ENCODE data around the gene AMH. TPM values are rescaled to one million over a fixed set of nuclear protein-coding genes. Genes with fewer than 3 reads are reported as not detected.

The AMH gene
- 16.8 and 19.0 TPM in 2 replicates for total RNA-seq (2014; rRNA removed; shearing (Covaris generic))

GRCh38 chr19:2249010-2249866 is at the start of gene AMH:
Gene AMH (plus strand): TSS chr19:2249323. CDS start chr19:2249333, 10 bp downstream.

GRCh38 chr19:2236314-2237050 is 12.6 kb upstream of the AMH start, which contains the start of the genes PLEKHJ1 and SF3A2:
Gene PLEKHJ1 (minus strand): TSS chr19:2236329. CDS start chr19:2236248, 81 bp downstream.
Gene SF3A2 (plus strand): TSS chr19:2236824. CDS start chr19:2243419, 6,595 bp downstream.

GRCh38 chr19:2255982-2256685 is 7.0 kb downstream of the AMH start, which contains the start of gene JSRP1:
Gene JSRP1 (minus strand): TSS chr19:2256417. CDS start chr19:2255314, 1,103 bp downstream.

GRCh38 chr19:2282062-2282861 is 33.1 kb downstream of the AMH start, which contains the start of gene PEAK3:
Gene PEAK3 (minus strand): TSS chr19:2282175. CDS start chr19:2280931, 1,244 bp downstream.

Small RNA genes lying within 50 kb of the gene (small RNA-seq; reads per million reads assigned to genes)
- not detected for gene MIR1227

Other genes starting within 250 kb of the AMH start
- gene BTBD2, start 233.6 kb upstream of the AMH start, total RNA-seq (2014; rRNA removed; shearing (Covaris generic)) = 39.4 and 44.9 TPM in 2 replicates
- 70.0 and 70.3 TPM in 2 replicates for gene MKNK2, start 198.1 kb upstream of the AMH start, total RNA-seq (2014; rRNA removed; shearing (Covaris generic))
- gene MOB3A, start 153.0 kb upstream of the AMH start, total RNA-seq (2014; rRNA removed; shearing (Covaris generic)) = 8.4 and 10.2 TPM in 2 replicates
- 3.6 and 6.2 TPM in 2 replicates for gene IZUMO4, start 152.4 kb upstream of the AMH start, total RNA-seq (2014; rRNA removed; shearing (Covaris generic))
- 72.0 and 80.1 TPM in 2 replicates for gene AP3D1, start 97.8 kb upstream of the AMH start, total RNA-seq (2014; rRNA removed; shearing (Covaris generic))
- 10.8 and 12.2 TPM in 2 replicates for gene DOT1L, start 85.4 kb upstream of the AMH start, total RNA-seq (2014; rRNA removed; shearing (Covaris generic))
- gene PLEKHJ1, start 13.0 kb upstream of the AMH start, total RNA-seq (2014; rRNA removed; shearing (Covaris generic)) = 54.7 and 60.4 TPM in 2 replicates
- gene SF3A2, start 12.5 kb upstream of the AMH start, total RNA-seq (2014; rRNA removed; shearing (Covaris generic)) = 89.5 and 90.3 TPM in 2 replicates
- not detected in 2 replicates for gene JSRP1, start 7.1 kb downstream of the AMH start, total RNA-seq (2014; rRNA removed; shearing (Covaris generic))
- not detected in 2 replicates for gene PEAK3, start 32.9 kb downstream of the AMH start, total RNA-seq (2014; rRNA removed; shearing (Covaris generic))
- gene LINGO3, start 58.8 kb downstream of the AMH start, total RNA-seq (2014; rRNA removed; shearing (Covaris generic)) = 0.19 and 0.23 TPM in 2 replicates
- 140 and 142 TPM in 2 replicates for gene LSM7, start 79.3 kb downstream of the AMH start, total RNA-seq (2014; rRNA removed; shearing (Covaris generic))
- 25.2 and 37.1 TPM in 2 replicates for gene SPPL2B, start 79.4 kb downstream of the AMH start, total RNA-seq (2014; rRNA removed; shearing (Covaris generic))
- 0.57 TPM in 1 of 2 replicates, not detected in the other for gene TMPRSS9, start 110.9 kb downstream of the AMH start, total RNA-seq (2014; rRNA removed; shearing (Covaris generic))
- 61.7 and 62.8 TPM in 2 replicates for gene TIMM13, start 178.3 kb downstream of the AMH start, total RNA-seq (2014; rRNA removed; shearing (Covaris generic))
- 123 and 130 TPM in 2 replicates for gene LMNB2, start 207.6 kb downstream of the AMH start, total RNA-seq (2014; rRNA removed; shearing (Covaris generic))
- gene GADD45B, start 226.8 kb downstream of the AMH start, total RNA-seq (2014; rRNA removed; shearing (Covaris generic)) = 31.8 and 35.6 TPM in 2 replicates